GM23338 (cell line): ENCODE measurements around the gene MGRN1. TPM values are rescaled to one million over a fixed set of nuclear protein-coding genes. Genes with fewer than 3 reads are reported as not detected.
A peak's percentile ranks its signal among the peaks of the same experiment; 100 is the strongest.

Source experiments
- ATAC-seq: fragments of 200-7000 bp; cut with Tn5 transposase; 3 replicates; pipeline ENCODE4 v1.9.1; 2020
- DNase-seq: peaks from one replicate; pipeline ENCODE4 v3.0.0-alpha.2; 2015; ENCODE audit warnings: low spot score
- H2AFZ ChIP-seq: fragments of 200-600 bp; sonication (generic); 2 replicates; pipeline ENCODE4 v1.8.0; 2016; ENCODE audit warnings: antibody characterized with exemption, mild to moderate bottlenecking, moderate library complexity
- H3F3A ChIP-seq: fragments of 200-600 bp; sonication (generic); replicated peaks from 2 replicates; pipeline ENCODE4 v1.8.0; 2017; ENCODE audit warnings: antibody characterized with exemption, mixed run types, low read depth
- H3K27ac ChIP-seq: fragments of 200-600 bp; sonication (generic); 2 replicates; pipeline ENCODE4 v1.6.1; 2016; ENCODE audit warnings: low read depth
- H3K27me3 ChIP-seq: fragments of 200-600 bp; sonication (generic); 2 replicates; pipeline ENCODE4 v1.8.0; 2016; ENCODE audit warnings: mild to moderate bottlenecking, mixed run types, moderate library complexity; ENCODE audit not compliant: insufficient read depth
- H3K36me3 ChIP-seq: fragments of 200-600 bp; sonication (generic); 2 replicates; pipeline ENCODE4 v1.8.0; 2016; ENCODE audit warnings: mild to moderate bottlenecking; ENCODE audit not compliant: insufficient read depth
- H3K4me1 ChIP-seq: fragments of 200-600 bp; sonication (generic); 2 replicates; pipeline ENCODE4 v1.8.0; 2016; ENCODE audit warnings: mild to moderate bottlenecking, moderate library complexity; ENCODE audit not compliant: insufficient read depth
- H3K4me2 ChIP-seq: fragments of 200-600 bp; sonication (generic); 2 replicates; pipeline ENCODE4 v1.7.1; 2017; ENCODE audit warnings: mixed run types
- H3K4me3 ChIP-seq: fragments of 200-600 bp; sonication (generic); 2 replicates; pipeline ENCODE4 v1.6.1; 2016; ENCODE audit warnings: mixed run types
- H3K79me2 ChIP-seq: fragments of 200-600 bp; sonication (generic); replicated peaks from 2 replicates; pipeline ENCODE4 v1.8.0; 2017; ENCODE audit warnings: mild to moderate bottlenecking; ENCODE audit not compliant: insufficient read depth
- H3K9me2 ChIP-seq: fragments of 200-600 bp; sonication (generic); 2 replicates; pipeline ENCODE4 v1.8.0; 2017; ENCODE audit not compliant: insufficient read depth
- H4K20me1 ChIP-seq: fragments of 200-600 bp; sonication (generic); replicated peaks from 2 replicates; pipeline ENCODE4 v1.8.0; 2017; ENCODE audit warnings: mild to moderate bottlenecking; ENCODE audit not compliant: insufficient read depth
- H3K27ac Mint-ChIP-seq: 2 replicates; pipeline ENCODE4 v1.8.0; 2020; ENCODE audit warnings: inconsistent platforms, mild to moderate bottlenecking, moderate library complexity, mixed read lengths
- H3K27me3 Mint-ChIP-seq: 3 replicates; pipeline ENCODE4 v1.8.0; 2022; ENCODE audit warnings: low read depth, mild to moderate bottlenecking, moderate library complexity, mixed read lengths, inconsistent platforms; ENCODE audit not compliant: insufficient read depth, poor library complexity
- H3K36me3 Mint-ChIP-seq: 3 replicates; pipeline ENCODE4 v1.8.0; 2021; ENCODE audit warnings: low read depth, mild to moderate bottlenecking, inconsistent platforms, moderate library complexity, mixed read lengths
- H3K4me1 Mint-ChIP-seq: 3 replicates; pipeline ENCODE4 v1.8.0; 2020; ENCODE audit warnings: mild to moderate bottlenecking, inconsistent platforms, mixed read lengths
- H3K4me3 Mint-ChIP-seq: 3 replicates; pipeline ENCODE4 v1.8.0; 2021; ENCODE audit warnings: moderate library complexity, mild to moderate bottlenecking, inconsistent platforms, mixed read lengths
- H3K9me3 Mint-ChIP-seq: 3 replicates; pipeline ENCODE4 v1.8.0; 2020; ENCODE audit warnings: moderate library complexity, mild to moderate bottlenecking, inconsistent platforms, mixed read lengths
- CREB1 ChIP-seq: fragments of 250-450 bp; sonication (Bioruptor Pico); IDR thresholded peaks from 2 replicates; pipeline ENCODE4 v1.5.0; 2020; ENCODE audit warnings: low read depth, mild to moderate bottlenecking, moderate library complexity
- EZH2phosphoT487 ChIP-seq: fragments of 200-600 bp; sonication (generic); IDR thresholded peaks from one replicate; pipeline ENCODE4 v1.8.1; 2018; ENCODE audit warnings: antibody characterized with exemption; ENCODE audit not compliant: unreplicated experiment
- JUNB ChIP-seq: IDR thresholded peaks from one replicate; pipeline ENCODE4 v1.6.1; 2016; ENCODE audit warnings: antibody characterized with exemption; ENCODE audit not compliant: unreplicated experiment
- NANOG ChIP-seq: IDR thresholded peaks from 2 replicates; pipeline ENCODE4 v1.6.1; 2016; ENCODE audit warnings: antibody characterized with exemption, borderline replicate concordance
- POLR2AphosphoS5 ChIP-seq: IDR thresholded peaks from 2 replicates; pipeline ENCODE4 v1.6.1; 2016; ENCODE audit warnings: antibody characterized with exemption, low read depth
- STAT1 ChIP-seq: IDR thresholded peaks from one replicate; pipeline ENCODE4 v1.6.1; 2016; ENCODE audit warnings: antibody characterized with exemption; ENCODE audit not compliant: unreplicated experiment
- ZNF114 ChIP-seq: fragments of 250-450 bp; sonication (Bioruptor Pico); IDR thresholded peaks from 2 replicates; pipeline ENCODE4 v1.5.0; 2020; ENCODE audit warnings: mild to moderate bottlenecking, moderate library complexity
- ZNF331 ChIP-seq: fragments of 250-450 bp; sonication (Bioruptor Pico); IDR thresholded peaks from 2 replicates; pipeline ENCODE4 v1.5.0; 2020; ENCODE audit warnings: low read depth, mild to moderate bottlenecking, moderate library complexity
- polyA plus RNA-seq: library from polyadenylated mRNA; unstranded; fragments of >200 nt; fragmentation: Nextera tagmentation; extraction: Ambion mirVana; gene quantifications from 2 replicates; pipeline ENCODE4 v1.2.1, GENCODE V29; 2016
- total RNA-seq: library from RNA; depleted of rRNA; stranded (reverse); fragments of >200 nt; shearing (Covaris generic); gene quantifications from 2 replicates; pipeline ENCODE4 v1.2.3, GENCODE V29; 2014
- TF ChIP-seq, protein P1 (sequence below): fragments of 250-450 bp; sonication (Bioruptor Pico); IDR thresholded peaks from 2 replicates; pipeline ENCODE4 v1.5.0; 2020; ENCODE audit warnings: mild to moderate bottlenecking, moderate library complexity
- TF ChIP-seq, protein P2 (sequence below), 2 experiments: fragments of 200-600 bp in 1 of 2; sonication (generic) in 1 of 2; conservative IDR thresholded peaks; 2 replicates each; pipeline versions ENCODE4 v1.5.1 to v1.6.1; 2016 to 2017; ENCODE audit warnings: antibody characterized with exemption in 2 of 2, low read depth in 2 of 2, mild to moderate bottlenecking in 2 of 2, moderate library complexity in 1 of 2
- TF ChIP-seq, protein P3 (sequence below): IDR thresholded peaks from 2 replicates; pipeline ENCODE4 v1.6.1; 2016; ENCODE audit warnings: antibody characterized with exemption

Gene MGRN1
- total and polyA plus RNA-seq, 2 experiments from 2014 or later, result 13.1 to 71.8 TPM

DNA sequence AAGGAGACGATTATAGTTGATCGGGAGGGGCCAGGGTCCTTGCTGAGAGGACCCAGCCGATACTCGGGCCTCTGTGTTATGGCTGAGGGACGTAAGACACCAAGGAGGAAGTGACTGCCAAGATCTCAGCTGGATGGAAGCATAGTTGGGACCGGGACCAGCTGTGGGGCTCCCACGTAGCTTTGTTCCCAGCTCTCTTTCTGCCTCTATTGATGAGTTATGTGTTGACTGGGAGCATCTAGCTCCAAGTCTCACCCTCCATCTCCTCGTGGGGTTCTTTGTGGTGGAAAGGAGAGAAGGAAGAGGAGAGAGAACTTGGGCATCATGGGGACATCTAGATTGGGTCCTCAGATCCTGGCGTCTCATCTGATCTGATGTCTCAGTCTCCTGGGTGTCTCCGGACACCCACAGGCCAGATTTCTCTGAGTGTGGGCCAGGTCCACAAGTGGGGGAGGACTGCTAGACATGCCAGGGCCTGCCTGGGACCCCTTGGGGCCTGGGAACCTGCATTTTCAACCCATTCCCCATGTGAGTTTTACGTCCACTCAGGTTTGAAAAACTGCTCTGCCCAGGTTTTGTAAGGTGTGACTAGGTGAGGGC is 1.0 kb downstream of the MGRN1 start (continued):
- TF ChIP-seq, protein P1, sequence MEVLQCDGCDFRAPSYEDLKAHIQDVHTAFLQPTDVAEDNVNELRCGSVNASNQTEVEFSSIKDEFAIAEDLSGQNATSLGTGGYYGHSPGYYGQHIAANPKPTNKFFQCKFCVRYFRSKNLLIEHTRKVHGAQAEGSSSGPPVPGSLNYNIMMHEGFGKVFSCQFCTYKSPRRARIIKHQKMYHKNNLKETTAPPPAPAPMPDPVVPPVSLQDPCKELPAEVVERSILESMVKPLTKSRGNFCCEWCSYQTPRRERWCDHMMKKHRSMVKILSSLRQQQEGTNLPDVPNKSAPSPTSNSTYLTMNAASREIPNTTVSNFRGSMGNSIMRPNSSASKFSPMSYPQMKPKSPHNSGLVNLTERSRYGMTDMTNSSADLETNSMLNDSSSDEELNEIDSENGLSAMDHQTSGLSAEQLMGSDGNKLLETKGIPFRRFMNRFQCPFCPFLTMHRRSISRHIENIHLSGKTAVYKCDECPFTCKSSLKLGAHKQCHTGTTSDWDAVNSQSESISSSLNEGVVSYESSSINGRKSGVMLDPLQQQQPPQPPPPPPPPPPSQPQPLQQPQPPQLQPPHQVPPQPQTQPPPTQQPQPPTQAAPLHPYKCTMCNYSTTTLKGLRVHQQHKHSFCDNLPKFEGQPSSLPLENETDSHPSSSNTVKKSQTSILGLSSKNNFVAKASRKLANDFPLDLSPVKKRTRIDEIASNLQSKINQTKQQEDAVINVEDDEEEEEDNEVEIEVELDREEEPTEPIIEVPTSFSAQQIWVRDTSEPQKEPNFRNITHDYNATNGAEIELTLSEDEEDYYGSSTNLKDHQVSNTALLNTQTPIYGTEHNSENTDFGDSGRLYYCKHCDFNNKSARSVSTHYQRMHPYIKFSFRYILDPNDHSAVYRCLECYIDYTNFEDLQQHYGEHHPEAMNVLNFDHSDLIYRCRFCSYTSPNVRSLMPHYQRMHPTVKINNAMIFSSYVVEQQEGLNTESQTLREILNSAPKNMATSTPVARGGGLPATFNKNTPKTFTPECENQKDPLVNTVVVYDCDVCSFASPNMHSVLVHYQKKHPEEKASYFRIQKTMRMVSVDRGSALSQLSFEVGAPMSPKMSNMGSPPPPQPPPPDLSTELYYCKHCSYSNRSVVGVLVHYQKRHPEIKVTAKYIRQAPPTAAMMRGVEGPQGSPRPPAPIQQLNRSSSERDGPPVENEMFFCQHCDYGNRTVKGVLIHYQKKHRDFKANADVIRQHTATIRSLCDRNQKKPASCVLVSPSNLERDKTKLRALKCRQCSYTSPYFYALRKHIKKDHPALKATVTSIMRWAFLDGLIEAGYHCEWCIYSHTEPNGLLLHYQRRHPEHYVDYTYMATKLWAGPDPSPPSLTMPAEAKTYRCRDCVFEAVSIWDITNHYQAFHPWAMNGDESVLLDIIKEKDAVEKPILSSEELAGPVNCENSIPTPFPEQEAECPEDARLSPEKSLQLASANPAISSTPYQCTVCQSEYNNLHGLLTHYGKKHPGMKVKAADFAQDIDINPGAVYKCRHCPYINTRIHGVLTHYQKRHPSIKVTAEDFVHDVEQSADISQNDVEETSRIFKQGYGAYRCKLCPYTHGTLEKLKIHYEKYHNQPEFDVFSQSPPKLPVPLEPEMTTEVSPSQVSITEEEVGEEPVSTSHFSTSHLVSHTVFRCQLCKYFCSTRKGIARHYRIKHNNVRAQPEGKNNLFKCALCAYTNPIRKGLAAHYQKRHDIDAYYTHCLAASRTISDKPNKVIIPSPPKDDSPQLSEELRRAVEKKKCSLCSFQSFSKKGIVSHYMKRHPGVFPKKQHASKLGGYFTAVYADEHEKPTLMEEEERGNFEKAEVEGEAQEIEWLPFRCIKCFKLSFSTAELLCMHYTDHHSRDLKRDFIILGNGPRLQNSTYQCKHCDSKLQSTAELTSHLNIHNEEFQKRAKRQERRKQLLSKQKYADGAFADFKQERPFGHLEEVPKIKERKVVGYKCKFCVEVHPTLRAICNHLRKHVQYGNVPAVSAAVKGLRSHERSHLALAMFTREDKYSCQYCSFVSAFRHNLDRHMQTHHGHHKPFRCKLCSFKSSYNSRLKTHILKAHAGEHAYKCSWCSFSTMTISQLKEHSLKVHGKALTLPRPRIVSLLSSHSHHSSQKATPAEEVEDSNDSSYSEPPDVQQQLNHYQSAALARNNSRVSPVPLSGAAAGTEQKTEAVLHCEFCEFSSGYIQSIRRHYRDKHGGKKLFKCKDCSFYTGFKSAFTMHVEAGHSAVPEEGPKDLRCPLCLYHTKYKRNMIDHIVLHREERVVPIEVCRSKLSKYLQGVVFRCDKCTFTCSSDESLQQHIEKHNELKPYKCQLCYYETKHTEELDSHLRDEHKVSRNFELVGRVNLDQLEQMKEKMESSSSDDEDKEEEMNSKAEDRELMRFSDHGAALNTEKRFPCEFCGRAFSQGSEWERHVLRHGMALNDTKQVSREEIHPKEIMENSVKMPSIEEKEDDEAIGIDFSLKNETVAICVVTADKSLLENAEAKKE, result no peak

DNA sequence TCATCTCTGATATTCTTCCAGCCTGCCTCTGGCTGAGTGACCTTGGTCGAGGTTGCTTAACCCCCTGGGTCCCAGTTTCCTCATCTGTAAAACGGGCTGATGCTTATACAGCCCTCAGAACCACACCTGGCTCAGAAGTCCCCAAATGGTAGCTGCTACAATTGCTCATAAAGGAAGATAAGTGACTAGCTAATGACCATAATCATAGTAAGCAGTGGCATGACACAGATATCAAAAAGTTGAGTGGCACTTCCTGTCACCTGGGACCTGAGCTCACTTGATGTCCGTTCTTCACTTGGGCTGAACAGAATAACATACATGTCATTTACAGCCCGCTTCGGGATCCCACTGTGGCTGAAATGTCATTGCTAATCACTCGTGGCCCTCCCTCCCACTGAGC is 1.8 kb downstream of the MGRN1 start:
- Histone ChIP-seq H3K4me3 (peak overlapping the region; percentile 95; the same call in 1 of the 2 replicates), H3K36me3 (peaks cover 4% of the 10 kb centered on the region; the same call in 1 of the 2 replicates), H3K27ac (no peak overlapping the region), H3K27me3 (no peaks in the 10 kb centered on the region), H3F3A (peaks cover 16% of the 10 kb centered on the region; the same call in 1 of the 2 replicates), H3K4me1 (0 out of 2 replicates have a peak, but pooled peaks cover 7% of the 10 kb centered on the region), H3K4me2 (peak overlapping the region; percentile 98), H4K20me1 (peaks cover 13% of the 10 kb centered on the region), H2AFZ (no peak overlapping the region), H3K9me2 (no peaks in the 10 kb centered on the region), H3K79me2 (peaks cover 62% of the 10 kb centered on the region)
- H3K27ac Mint-ChIP-seq, result no peak overlapping the region
- peaks cover 20% of the 10 kb centered on the region for H3K27me3 Mint-ChIP-seq
- 0 out of 3 replicates have a peak, but pooled peaks cover 5% of the 10 kb centered on the region for H3K36me3 Mint-ChIP-seq
- DNase-seq (no peak), ATAC-seq (no peak)
- H3K4me1 Mint-ChIP-seq, result peaks cover 20% of the 10 kb centered on the region
- H3K9me3 Mint-ChIP-seq, result no peaks in the 10 kb centered on the region
- peak overlapping the region; percentile 99 for H3K4me3 Mint-ChIP-seq
- no peak for TF ChIP-seq NANOG
- no peak for TF ChIP-seq CREB1 (CRISPR knock-in tag)
- TF ChIP-seq, protein P2, sequence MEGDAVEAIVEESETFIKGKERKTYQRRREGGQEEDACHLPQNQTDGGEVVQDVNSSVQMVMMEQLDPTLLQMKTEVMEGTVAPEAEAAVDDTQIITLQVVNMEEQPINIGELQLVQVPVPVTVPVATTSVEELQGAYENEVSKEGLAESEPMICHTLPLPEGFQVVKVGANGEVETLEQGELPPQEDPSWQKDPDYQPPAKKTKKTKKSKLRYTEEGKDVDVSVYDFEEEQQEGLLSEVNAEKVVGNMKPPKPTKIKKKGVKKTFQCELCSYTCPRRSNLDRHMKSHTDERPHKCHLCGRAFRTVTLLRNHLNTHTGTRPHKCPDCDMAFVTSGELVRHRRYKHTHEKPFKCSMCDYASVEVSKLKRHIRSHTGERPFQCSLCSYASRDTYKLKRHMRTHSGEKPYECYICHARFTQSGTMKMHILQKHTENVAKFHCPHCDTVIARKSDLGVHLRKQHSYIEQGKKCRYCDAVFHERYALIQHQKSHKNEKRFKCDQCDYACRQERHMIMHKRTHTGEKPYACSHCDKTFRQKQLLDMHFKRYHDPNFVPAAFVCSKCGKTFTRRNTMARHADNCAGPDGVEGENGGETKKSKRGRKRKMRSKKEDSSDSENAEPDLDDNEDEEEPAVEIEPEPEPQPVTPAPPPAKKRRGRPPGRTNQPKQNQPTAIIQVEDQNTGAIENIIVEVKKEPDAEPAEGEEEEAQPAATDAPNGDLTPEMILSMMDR (conservative IDR thresholded peaks at IDR 0.05; ENCODE audit: low read depth in 2 of 2), result no peak
- no peak for TF ChIP-seq ZNF114 (CRISPR knock-in tag)
- TF ChIP-seq JUNB, result no peak
- TF ChIP-seq STAT1, result no peak
- no peak for TF ChIP-seq ZNF331
- TF ChIP-seq, protein P3, sequence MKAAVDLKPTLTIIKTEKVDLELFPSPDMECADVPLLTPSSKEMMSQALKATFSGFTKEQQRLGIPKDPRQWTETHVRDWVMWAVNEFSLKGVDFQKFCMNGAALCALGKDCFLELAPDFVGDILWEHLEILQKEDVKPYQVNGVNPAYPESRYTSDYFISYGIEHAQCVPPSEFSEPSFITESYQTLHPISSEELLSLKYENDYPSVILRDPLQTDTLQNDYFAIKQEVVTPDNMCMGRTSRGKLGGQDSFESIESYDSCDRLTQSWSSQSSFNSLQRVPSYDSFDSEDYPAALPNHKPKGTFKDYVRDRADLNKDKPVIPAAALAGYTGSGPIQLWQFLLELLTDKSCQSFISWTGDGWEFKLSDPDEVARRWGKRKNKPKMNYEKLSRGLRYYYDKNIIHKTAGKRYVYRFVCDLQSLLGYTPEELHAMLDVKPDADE, result no peak
- TF ChIP-seq POLR2AphosphoS5, result no peak
- no peak for TF ChIP-seq EZH2phosphoT487
